Globus pallidus (tissue), 1 donor: Measurements from ENCODE around the gene OSBP2.
A peak's percentile ranks its signal among the peaks of the same experiment; 100 is the strongest.
"Not testable (repeated sequence)": the region's sequence is repeated elsewhere in the genome, so short reads cannot be mapped to it uniquely, and the experiment has no call there.

Experiments
- DNase-seq: peaks from one replicate; pipeline ENCODE4 v3.0.0-alpha.2; 2015; ENCODE audit warnings: low spot score

The OSBP2 gene

DNA sequence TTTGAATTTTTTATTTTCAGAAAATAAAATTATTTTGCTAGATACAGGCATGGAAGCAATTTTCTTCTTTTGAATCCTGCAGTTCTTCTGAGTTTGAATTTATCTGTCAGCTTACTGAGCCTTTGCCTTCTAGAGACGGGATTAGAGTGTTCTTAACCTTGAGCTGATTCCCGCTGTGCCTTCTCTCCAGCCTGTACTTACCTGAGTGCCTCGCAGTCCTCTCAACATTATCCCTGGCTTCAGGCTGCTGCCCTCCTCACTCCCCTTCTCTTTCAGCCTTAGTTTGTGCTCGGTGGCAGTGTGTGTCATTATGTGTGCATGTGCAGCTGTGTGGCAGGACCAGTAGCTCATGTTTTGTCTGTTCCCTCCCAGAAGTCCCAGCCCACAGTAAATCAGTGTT lies 24.3 kb downstream of the OSBP2 start:
- no peak for DNase-seq

DNA sequence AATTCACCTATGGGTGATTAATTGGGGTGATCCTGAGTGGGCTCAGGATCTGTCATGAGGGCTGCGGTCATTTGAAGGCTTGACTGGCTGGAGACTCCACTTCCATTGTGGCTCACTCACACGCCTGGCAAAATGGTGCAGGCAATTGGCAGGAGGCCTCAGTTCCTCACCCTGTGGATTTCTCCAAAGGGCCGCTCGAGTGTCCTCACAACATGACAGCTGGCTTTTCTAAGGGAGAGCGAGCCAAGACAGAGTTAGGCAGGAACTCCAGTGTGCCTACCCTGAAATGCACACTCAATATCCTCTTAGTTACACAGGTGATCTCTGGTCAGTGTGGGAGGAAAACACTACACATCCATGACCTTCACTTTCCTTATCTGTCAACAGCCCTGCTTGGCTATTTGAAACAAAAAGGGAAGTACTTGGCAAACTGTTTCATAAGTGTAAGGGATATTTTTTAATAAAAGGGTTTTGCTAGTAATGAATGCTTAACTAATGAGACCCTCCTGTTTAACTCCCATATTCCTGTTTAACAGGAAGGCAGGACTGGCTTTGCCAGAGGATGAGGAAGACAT lies 25.7 kb downstream of the OSBP2 start:
- no peak for DNase-seq

GRCh38 chr22:30721741-30722140 lies 27.1 kb downstream of the OSBP2 start:
- no peak for DNase-seq

DNA sequence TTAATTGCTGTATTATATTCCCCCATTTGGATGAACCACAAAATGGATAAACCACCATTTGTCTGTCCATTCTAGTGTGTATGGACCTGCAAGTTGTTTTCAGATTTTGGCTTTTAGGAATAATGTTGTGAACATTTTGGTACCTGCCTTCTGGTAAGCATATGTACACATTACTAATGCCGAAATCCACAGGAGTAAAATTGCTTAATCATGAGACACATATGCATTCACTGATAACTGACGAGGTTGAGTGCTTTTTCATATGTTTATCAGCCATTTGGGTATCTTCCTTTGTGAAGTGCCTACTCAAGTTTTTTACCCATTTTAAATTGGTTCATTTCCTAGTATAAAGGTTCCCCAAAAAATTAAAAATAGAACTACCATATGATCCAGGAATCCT lies 34.2 kb downstream of the OSBP2 start:
- DNase-seq = no peak

- DNase-seq = no peak
Measured at GRCh38 chr22:30731658-30732057, 37.0 kb downstream of the OSBP2 start.

DNA sequence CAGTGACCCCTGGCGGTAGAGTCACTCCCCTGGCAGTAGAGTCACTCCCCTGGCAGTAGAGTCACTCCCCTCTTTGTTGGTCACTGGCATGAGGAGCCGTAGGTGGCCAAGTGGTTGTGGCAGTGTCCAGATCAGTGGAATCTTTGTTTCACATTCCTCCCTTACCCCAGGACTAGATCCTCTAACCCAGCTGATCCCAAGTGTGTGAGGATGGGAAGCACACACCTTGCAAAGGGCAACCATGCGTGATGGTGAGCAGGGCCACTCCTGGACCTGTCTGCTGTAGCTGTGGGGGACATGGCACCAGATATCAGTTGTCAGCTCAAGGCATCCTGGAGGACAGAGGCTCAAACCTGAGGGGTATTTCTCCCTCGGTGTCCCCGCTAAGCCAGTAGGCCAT lies 37.8 kb downstream of the OSBP2 start:
- no peak for DNase-seq

DNA sequence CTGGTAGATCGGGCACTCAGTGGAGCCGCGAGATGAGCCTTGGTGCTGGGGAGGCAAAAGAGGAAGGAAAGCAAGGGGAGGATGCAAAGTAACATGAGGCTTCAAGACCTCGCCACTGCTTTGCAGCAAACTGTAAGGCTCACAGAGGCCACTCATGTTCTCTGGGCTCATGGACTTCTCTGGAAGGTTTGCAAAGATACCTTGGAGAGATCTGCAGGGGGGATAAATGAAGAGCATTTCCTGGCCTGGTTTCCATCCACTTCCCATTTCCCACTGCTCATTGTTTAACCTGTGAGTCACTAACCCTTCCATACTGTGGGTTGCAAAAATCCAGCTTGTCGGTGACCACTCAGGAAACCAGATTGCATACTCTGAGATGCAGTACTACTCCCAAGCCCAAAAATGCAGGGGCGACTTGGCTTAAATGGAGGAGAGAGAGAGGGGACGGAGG lies 38.5 kb downstream of the OSBP2 start:
- no peak for DNase-seq

GRCh38 chr22:30740007-30740406 lies 45.3 kb downstream of the OSBP2 start:
- DNase-seq = not testable (repeated sequence)

- not testable (repeated sequence) for DNase-seq
Measured at GRCh38 chr22:30740511-30740910, 45.8 kb downstream of the OSBP2 start.

- no peak for DNase-seq
Measured at GRCh38 chr22:30742291-30743256, 47.9 kb downstream of the OSBP2 start.

DNA sequence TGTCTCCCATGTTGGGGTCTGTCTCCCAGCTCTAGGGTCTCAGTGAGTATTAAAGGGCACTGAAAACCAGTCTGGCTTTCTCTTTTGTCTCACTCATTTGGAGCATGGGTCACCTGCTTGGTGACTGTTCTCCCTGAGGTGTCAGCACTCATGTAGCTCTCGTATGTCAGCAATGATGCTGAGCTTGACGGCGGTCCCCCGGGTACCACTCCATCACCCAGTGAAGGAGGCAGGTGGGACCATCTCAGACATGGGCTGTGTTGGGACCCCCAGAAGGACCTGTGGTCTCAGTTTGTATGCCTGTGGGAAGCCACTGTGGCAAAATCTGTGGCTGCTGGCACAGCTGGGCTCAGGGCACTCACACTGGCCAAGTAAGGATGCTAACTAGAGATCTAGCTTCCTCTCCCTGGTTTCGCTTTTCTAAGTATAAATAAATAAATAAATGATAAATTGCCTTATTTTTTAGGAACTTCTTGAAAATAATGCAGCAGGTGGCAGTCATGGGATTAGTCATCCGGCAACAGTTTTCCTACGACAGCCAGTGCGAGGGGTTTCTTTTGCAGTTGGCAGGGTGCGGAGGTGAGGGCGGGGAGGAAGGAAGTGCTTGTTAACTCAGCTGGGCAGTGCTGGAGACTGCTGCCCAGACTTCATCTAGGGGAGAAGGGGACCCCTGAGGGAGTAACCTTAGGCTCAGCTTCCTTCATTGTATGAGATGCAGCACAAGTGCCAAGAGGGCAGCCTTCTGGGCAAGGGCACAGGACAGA lies 48.8 kb downstream of the OSBP2 start:
- no peak for DNase-seq

GRCh38 chr22:30744224-30744623 lies 49.5 kb downstream of the OSBP2 start:
- DNase-seq = no peak

DNA sequence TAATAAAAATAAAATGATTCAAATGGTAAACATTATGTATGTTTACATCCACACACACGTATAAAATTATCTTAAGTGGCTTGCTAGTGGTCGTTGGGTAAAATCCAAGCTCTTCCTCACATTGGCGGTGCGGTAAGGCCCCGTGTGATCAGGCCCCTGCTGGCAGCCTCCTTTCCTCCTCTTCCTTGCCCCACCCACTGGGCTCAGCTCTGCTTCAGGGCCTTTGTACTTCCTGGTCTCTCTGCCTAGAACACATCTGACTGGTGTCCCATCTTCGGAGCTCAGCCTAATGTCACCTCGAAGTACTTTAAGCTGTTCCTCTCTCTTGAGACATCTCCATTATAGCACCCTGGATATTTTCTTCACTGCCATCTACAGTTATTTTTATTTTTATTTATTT lies 52.8 kb downstream of the OSBP2 start:
- DNase-seq = no peak

- no peak for DNase-seq
Measured at GRCh38 chr22:30749272-30749671, 54.6 kb downstream of the OSBP2 start.

DNA sequence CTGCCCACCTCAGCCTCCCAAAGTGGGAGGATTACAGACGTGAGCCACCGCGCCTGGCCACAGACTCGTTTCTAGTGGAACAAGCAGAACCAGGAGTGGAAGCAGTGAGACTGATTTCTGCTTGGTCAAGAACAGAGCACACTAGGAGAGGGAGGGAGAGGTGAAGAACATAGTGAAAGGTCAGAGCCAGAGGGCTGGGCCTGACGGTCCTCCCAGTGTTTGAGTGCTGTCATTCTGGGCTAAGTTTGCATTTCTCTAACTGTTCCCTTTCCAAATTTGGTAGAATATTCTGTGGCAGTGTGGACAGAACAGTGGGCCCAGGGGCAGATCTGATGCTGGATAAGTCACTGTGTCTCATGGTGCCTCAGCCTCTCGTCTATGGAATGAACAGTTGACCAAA lies 55.2 kb downstream of the OSBP2 start:
- no peak for DNase-seq

DNA sequence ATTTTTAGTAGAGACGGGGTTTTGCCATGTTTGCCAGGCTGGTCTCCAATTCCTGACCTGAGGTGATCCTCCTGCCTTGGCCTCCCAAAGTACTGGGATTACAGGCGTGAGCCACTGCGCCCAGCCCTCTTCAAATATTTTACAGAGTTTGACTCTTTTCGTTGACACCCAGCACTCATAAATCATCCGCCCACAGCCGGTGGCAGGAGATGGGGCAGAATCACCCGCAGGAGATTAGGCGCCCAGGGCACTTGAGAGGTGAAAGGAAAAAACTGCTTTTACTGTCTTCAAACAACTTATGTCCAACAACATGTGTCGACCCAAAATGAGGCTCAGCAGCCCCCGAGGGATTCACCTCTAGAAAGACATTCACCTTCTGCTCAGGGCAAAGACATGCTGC lies 56.9 kb downstream of the OSBP2 start:
- no peak for DNase-seq

DNA sequence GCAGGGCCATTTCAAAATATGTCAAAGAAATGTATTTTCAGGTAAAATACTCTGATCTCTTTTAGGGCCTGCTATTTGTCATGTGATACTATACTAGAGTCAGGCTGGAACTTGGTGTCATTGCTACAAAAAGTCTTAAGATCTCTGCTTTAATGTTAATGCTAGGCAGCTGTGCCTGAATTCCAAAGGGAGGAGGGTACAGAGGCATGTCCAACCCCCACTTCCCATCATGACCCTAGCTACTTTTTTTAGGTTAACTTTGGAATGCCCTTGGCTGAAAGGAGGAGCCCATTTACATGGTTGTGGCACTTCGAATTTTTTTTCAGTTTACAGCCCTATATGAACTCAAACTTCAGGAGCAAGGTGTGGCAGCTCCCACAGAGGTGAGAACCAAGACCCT lies 58.1 kb downstream of the OSBP2 start:
- DNase-seq = no peak

DNA sequence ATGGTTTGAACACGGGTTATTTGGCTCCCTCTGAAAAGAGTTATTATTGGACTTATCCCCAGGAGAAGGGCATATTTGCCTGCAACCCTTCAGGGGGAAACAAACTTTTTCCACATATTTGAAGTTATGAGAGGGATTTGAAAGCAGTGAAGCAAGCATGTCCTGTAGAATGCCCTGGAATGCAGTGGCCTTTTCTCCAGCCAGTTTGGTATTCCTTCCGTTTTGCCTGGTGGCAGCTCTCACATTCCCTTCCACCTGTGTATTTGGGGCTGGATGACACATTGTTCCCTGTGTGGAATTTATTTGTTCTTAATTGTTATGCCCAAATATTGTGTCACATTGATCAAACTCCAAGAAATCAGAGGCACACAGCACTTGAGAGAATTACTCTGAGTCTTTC lies 59.0 kb downstream of the OSBP2 start:
- DNase-seq = no peak

DNA sequence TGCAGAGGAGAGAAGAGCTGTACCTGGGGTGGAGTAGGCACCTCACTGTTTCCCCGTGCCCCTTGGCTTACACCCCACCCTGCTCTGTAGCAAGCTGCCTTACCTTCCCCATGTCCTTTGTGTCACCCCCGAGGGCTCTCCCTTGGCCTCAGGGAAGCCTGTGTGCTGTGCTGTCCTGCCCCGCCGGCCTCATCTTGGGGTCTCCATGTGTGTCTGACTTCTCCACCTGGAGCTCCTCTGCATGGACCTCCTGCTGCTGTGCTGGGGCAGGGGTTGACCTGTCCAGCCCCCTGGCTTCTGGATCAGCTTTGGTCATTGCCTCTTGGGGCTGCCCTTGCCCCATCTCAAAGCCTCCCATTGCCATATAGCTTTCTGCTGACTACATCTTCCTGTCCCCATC lies 59.8 kb downstream of the OSBP2 start:
- DNase-seq = no peak

- DNase-seq = peak; percentile 72
Measured at GRCh38 chr22:30754971-30755758, 60.5 kb downstream of the OSBP2 start.

- no peak for DNase-seq
Measured at GRCh38 chr22:30755759-30756124, 61.1 kb downstream of the OSBP2 start.
